SK-N-SH (cell line): ENCODE results near the gene DRC3. TPM values are rescaled to one million over a fixed set of nuclear protein-coding genes. Genes with fewer than 3 reads are reported as not detected.

ENCODE experiments used
- CTCF ChIA-PET: fragments of 300-600, 350-600 bp; formaldehyde crosslinking; extraction: SDS; loops from one replicate; lab custom pipeline; 2021; lab: Yijun Ruan, JAX
- POLR2A ChIA-PET: fragments of 350-600 bp; sonication (Branson Sonifier 250); formaldehyde crosslinking; extraction: SDS; loops from one replicate; lab custom pipeline; 2020; ENCODE audit warnings: antibody characterized with exemption, inconsistent platforms; lab: Yijun Ruan, JAX
- DNase-seq: peaks from one replicate; pipeline ENCODE4 v3.0.0; 2012
- H2AFZ ChIP-seq: fragments of 200-600 bp; sonication (generic); 2 replicates; pipeline ENCODE4 v1.8.1; 2016; ENCODE audit warnings: antibody characterized with exemption, mild to moderate bottlenecking, low read depth
- H3F3A ChIP-seq: fragments of 200-600 bp; sonication (generic); replicated peaks from 2 replicates; pipeline ENCODE3; 2016; ENCODE audit warnings: antibody characterized with exemption, mild to moderate bottlenecking; ENCODE audit not compliant: insufficient read depth
- H3K27ac ChIP-seq, 2 experiments: fragments of 200-500 bp in 1 of 2; fragments of 200-600 bp in 1 of 2; sonication (Bioruptor generic) in 1 of 2; sonication (generic), shearing (Covaris generic) in 1 of 2; 2 replicates each; pipeline versions ENCODE4 v1.5.1 to v1.6.1; 2014 to 2016; ENCODE audit warnings: low read depth in 2 of 2, inconsistent platforms in 1 of 2, low read length in 1 of 2, mild to moderate bottlenecking in 1 of 2, mixed read lengths in 1 of 2
- H3K27me3 ChIP-seq: fragments of 200-600 bp; sonication (generic), shearing (Covaris generic); 2 replicates; pipeline ENCODE4 v1.6.1; 2016; ENCODE audit warnings: mixed run types; ENCODE audit not compliant: insufficient read depth
- H3K36me3 ChIP-seq, 2 experiments: fragments of 200-500 bp in 1 of 2; fragments of 200-600 bp in 1 of 2; sonication (Bioruptor generic) in 1 of 2; sonication (generic) in 1 of 2; replicated peaks in 1 of 2; 2 replicates each; pipeline versions ENCODE3 to v1.5.1; 2014 to 2016; ENCODE audit warnings: low read length in 1 of 2, mild to moderate bottlenecking in 1 of 2; ENCODE audit not compliant: insufficient read depth in 2 of 2, control insufficient read depth in 1 of 2
- H3K4me1 ChIP-seq, 2 experiments: fragments of 200-500 bp in 1 of 2; fragments of 200-600 bp in 1 of 2; sonication (Bioruptor generic) in 1 of 2; sonication (generic), shearing (Covaris generic) in 1 of 2; 2 replicates each; pipeline versions ENCODE4 v1.5.1 to v1.6.1; 2014 to 2016; ENCODE audit warnings: low read depth in 1 of 2, low read length in 1 of 2, mixed run types in 1 of 2; ENCODE audit not compliant: insufficient read depth in 2 of 2, control insufficient read depth in 1 of 2
- H3K4me2 ChIP-seq: fragments of 200-600 bp; sonication (generic), shearing (Covaris generic); 2 replicates; pipeline ENCODE4 v1.6.1; 2017; ENCODE audit warnings: mixed run types
- H3K4me3 ChIP-seq, 2 experiments: fragments of 200-500 bp in 1 of 2; fragments of 200-600 bp in 1 of 2; sonication (Bioruptor generic) in 1 of 2; sonication (generic), shearing (Covaris generic) in 1 of 2; 2 replicates each; pipeline versions ENCODE4 v1.5.1 to v1.8.1; 2014 to 2016; ENCODE audit warnings: low read depth in 2 of 2, inconsistent platforms in 1 of 2, low read length in 1 of 2, mild to moderate bottlenecking in 1 of 2, mixed read lengths in 1 of 2, moderate library complexity in 1 of 2
- H3K79me2 ChIP-seq: fragments of 200-600 bp; sonication (generic); 2 replicates; pipeline ENCODE4 v1.8.1; 2017; ENCODE audit warnings: mild to moderate bottlenecking; ENCODE audit not compliant: insufficient read depth
- H3K9ac ChIP-seq: fragments of 200-600 bp; sonication (generic); 2 replicates; pipeline ENCODE4 v1.6.1; 2017; ENCODE audit warnings: mixed run types
- H3K9me2 ChIP-seq: fragments of 200-600 bp; sonication (generic); 2 replicates; pipeline ENCODE4 v1.6.1; 2017; ENCODE audit warnings: mixed run types
- H3K9me3 ChIP-seq: fragments of 200-600 bp; sonication (generic); 2 replicates; pipeline ENCODE4 v1.6.1; 2017; ENCODE audit warnings: mixed run types, mild to moderate bottlenecking, moderate library complexity
- H4K20me1 ChIP-seq: fragments of 200-600 bp; sonication (generic); 2 replicates; pipeline ENCODE4 v1.6.1; 2017; ENCODE audit warnings: mild to moderate bottlenecking, mixed run types; ENCODE audit not compliant: insufficient read depth
- EZH2phosphoT487 ChIP-seq: fragments of 200-600 bp; sonication (generic); IDR thresholded peaks from 2 replicates; pipeline ENCODE4 v1.6.1; 2017; ENCODE audit warnings: low read depth, mixed run types, mild to moderate bottlenecking, antibody characterized with exemption, moderate library complexity, borderline replicate concordance
- FOXM1 ChIP-seq: IDR thresholded peaks from 2 replicates; pipeline ENCODE4 v1.4.0; 2012; ENCODE audit warnings: low read depth, mild to moderate bottlenecking
- GABPA ChIP-seq: IDR thresholded peaks from 2 replicates; pipeline ENCODE4 v1.4.0; 2012; ENCODE audit warnings: low read depth, mild to moderate bottlenecking
- GATA2 ChIP-seq: sonication (generic); formaldehyde crosslinking; IDR thresholded peaks from 2 replicates; pipeline ENCODE4 v1.5.0; 2020; ENCODE audit warnings: mild to moderate bottlenecking, missing genetic modification reagents
- JUND ChIP-seq: IDR thresholded peaks from 2 replicates; pipeline ENCODE4 v1.4.0; 2012
- MEF2A ChIP-seq: IDR thresholded peaks from 2 replicates; pipeline ENCODE4 v1.4.0; 2012; ENCODE audit warnings: low read depth, borderline replicate concordance
- MXI1 ChIP-seq: IDR thresholded peaks from 2 replicates; pipeline ENCODE4 v1.6.1; 2012; ENCODE audit warnings: mild to moderate bottlenecking, low read depth, low read length, improper control_type of control experiment
- NFIC ChIP-seq: IDR thresholded peaks from 2 replicates; pipeline ENCODE4 v1.4.0; 2012; ENCODE audit warnings: borderline replicate concordance
- NRF1 ChIP-seq: IDR thresholded peaks from 2 replicates; pipeline ENCODE4 v1.6.1; 2012; ENCODE audit warnings: low read depth, mild to moderate bottlenecking, low read length
- POLR2AphosphoS5 ChIP-seq: IDR thresholded peaks from 2 replicates; pipeline ENCODE4 v1.6.1; 2012; ENCODE audit warnings: low read depth, low read length
- RCOR1 ChIP-seq: fragments of 150-350 bp; IDR thresholded peaks from 2 replicates; pipeline ENCODE4 v1.6.1; 2017; ENCODE audit warnings: antibody characterized with exemption, low read length
- RFX5 ChIP-seq: IDR thresholded peaks from 2 replicates; pipeline ENCODE4 v1.6.1; 2012; ENCODE audit warnings: mild to moderate bottlenecking, improper control_type of control experiment, low read length
- RXRA ChIP-seq: IDR thresholded peaks from 2 replicates; pipeline ENCODE4 v1.4.0; 2012; ENCODE audit warnings: low read depth, mild to moderate bottlenecking, borderline replicate concordance
- SIN3A ChIP-seq: IDR thresholded peaks from 2 replicates; pipeline ENCODE4 v1.6.1; 2012; ENCODE audit warnings: low read depth, mild to moderate bottlenecking, low read length, moderate library complexity, borderline replicate concordance
- TAF1 ChIP-seq: IDR thresholded peaks from 2 replicates; pipeline ENCODE4 v1.6.1; 2012; ENCODE audit warnings: low read depth, mild to moderate bottlenecking, low read length, moderate library complexity, borderline replicate concordance
- ZBTB33 ChIP-seq: IDR thresholded peaks from 2 replicates; pipeline ENCODE4 v1.4.0; 2012; ENCODE audit warnings: low read depth, borderline replicate concordance
- WGBS: methylation state at CpG from one replicate; pipeline ENCODE4 v1.1.6; 2017; ENCODE audit warnings: low lambda C conversion rate; 5-methylcytosine and 5-hydroxymethylcytosine counted together
- polyA plus RNA-seq, 3 experiments: library from polyadenylated mRNA; depleted of rRNA; stranded (reverse); fragments of >200 nt; gene quantifications; 2 replicates each; pipeline ENCODE4 v1.2.3, GENCODE V29; 2012

Gene DRC3
- polyA plus RNA-seq, 1 of the 3 experiments (the other 2 are of a cell fraction): 3.6 TPM

GRCh38 chr17:17978481-17979424 is 6.1 kb downstream of the DRC3 start (continued):
- TF ChIP-seq TAF1: no peak
- TF ChIP-seq SIN3A: no peak
- TF ChIP-seq NRF1: no peak
- no peak for TF ChIP-seq NFIC
- no peak for TF ChIP-seq RXRA
- no peak for TF ChIP-seq RCOR1

DNA sequence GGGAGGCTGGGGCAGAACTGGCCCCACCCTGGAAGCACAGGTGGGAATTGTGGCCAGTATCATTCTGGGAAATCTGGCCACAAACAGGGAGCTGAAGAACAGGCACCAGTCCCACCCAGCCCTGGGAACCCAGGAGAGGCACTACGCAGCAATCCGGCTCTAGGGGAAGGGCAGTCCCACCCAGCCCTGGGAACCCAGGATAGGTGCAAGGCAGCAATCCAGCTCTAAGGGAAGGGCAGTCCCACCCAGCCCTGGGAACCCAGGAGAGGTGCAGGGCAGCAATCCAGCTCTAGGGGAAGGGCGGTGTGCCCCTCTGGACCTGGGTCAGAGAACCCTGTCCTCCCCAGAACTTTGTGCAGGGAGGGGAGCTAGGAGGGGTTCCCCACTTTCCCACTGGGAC is 7.1 kb downstream of the DRC3 start:
- Histone ChIP-seq H2AFZ (no peak overlapping the region), H3K27ac (no peak overlapping the region), H3K27me3 (no peaks in the 10 kb centered on the region), H3K79me2 (no peaks in the 10 kb centered on the region), H4K20me1 (no peaks in the 10 kb centered on the region), H3K4me3 (no peak overlapping the region), H3K9me2 (no peaks in the 10 kb centered on the region), H3K4me2 (no peak overlapping the region), H3K4me1 (peaks cover 0 to 4% of the 10 kb centered on the region in 2 experiments; a peak in 1 of 4 replicates), H3K36me3 (no peaks in the 10 kb centered on the region), H3K9me3 (no peaks in the 10 kb centered on the region), H3K9ac (no peak overlapping the region), H3F3A (no peaks in the 10 kb centered on the region)
- no peak for DNase-seq
- ChIA-PET CTCF (interaction anchor here (0.8 to 1.7 kb wide), 2 partner anchors 14 to 24 kb away, joined by 3 to 5 read pairs; no protein-coding TSS in a partner anchor), POLR2A (no interaction called here)
- TF ChIP-seq MEF2A (no peak), NFIC (no peak), FOXM1 (no peak), GABPA (no peak), RXRA (no peak), POLR2AphosphoS5 (no peak), MXI1 (no peak), JUND (no peak)
- WGBS: no CpG with 5 or more reads among the region's 3 CpGs

DNA sequence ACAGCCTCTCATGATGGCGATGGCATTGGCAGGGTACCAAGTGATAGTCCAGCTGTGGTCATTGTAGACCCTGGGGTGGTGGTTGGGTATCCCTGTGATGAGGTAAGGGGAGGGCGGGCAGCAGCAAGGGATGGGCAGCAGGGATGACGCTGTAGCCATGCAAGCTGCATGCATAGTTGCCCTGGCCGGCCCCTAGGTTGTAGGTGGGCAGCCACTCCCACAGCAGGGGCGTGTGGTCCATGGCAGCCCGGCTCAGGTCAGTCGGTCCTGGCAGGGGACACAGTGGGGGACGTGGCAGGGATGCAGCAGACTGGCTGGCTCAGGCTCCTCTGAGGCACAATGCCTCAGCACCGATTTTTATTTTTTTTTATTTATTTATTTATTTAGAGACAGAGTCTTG is 8.7 kb downstream of the DRC3 start:
- whole genome bisulfite sequencing: 69% methylated on average over 4 of the region's 9 CpGs
- peaks cover 0 to 4% of the 10 kb centered on the region in 2 experiments; a peak in 1 of 4 replicates for H3K4me1 ChIP-seq
- CTCF ChIA-PET: interaction anchor here (0.6 kb wide), 1 partner anchor 419 kb away, joined by 3 read pairs; no protein-coding TSS in a partner anchor
- H3K4me2 ChIP-seq: no peak overlapping the region
- H3F3A ChIP-seq: no peaks in the 10 kb centered on the region
- no peaks in the 10 kb centered on the region for H3K9me3 ChIP-seq
- DNase-seq: no peak
- H3K27me3 ChIP-seq: no peaks in the 10 kb centered on the region
- H3K9ac ChIP-seq: no peak overlapping the region
- no peak overlapping the region for H2AFZ ChIP-seq
- no peak overlapping the region for H3K4me3 ChIP-seq
- no peaks in the 10 kb centered on the region for H3K9me2 ChIP-seq
- H3K36me3 ChIP-seq: no peaks in the 10 kb centered on the region
- POLR2A ChIA-PET: no interaction called here
- no peaks in the 10 kb centered on the region for H3K79me2 ChIP-seq
- TF ChIP-seq GATA2 (CRISPR knock-in tag): no peak
- no peak for TF ChIP-seq EZH2phosphoT487
- TF ChIP-seq SIN3A: no peak
- no peak for TF ChIP-seq POLR2AphosphoS5
- TF ChIP-seq ZBTB33: no peak
- no peak for TF ChIP-seq TAF1
- no peak for TF ChIP-seq RFX5
- TF ChIP-seq, all 33 proteins: peak for 0
- Histone ChIP-seq H4K20me1 (no peaks in the 10 kb centered on the region), H3K27ac (no peak overlapping the region)
